SK-N-SH treated with all-trans-retinoic acid at 6 μM for 48 hours (cell line): ENCODE data around the gene SLC12A4.

Experiments used
- ATAC-seq: fragments of 200-7000 bp; cut with Tn5 transposase; 3 replicates; pipeline ENCODE4 v1.9.1; 2020; ENCODE audit warnings: mild to moderate bottlenecking, moderate library complexity
- ARNTL ChIP-seq: fragments of 450-650 bp; formaldehyde crosslinking; IDR thresholded peaks from 2 replicates; pipeline ENCODE4 v1.5.0; 2020; ENCODE audit warnings: low read depth, mild to moderate bottlenecking, moderate library complexity, borderline replicate concordance
- BACH2 ChIP-seq: fragments of 250-450 bp; sonication (Bioruptor Pico); IDR thresholded peaks from 2 replicates; pipeline ENCODE4 v1.9.0; 2021; ENCODE audit warnings: mild to moderate bottlenecking, borderline replicate concordance
- CREB5 ChIP-seq: fragments of 250-450 bp; sonication (Bioruptor Pico); IDR thresholded peaks from 2 replicates; pipeline ENCODE4 v1.5.1; 2020; ENCODE audit warnings: low read depth, mild to moderate bottlenecking, moderate library complexity
- CSDC2 ChIP-seq: fragments of 250-450 bp; sonication (Bioruptor Pico); IDR thresholded peaks from 2 replicates; pipeline ENCODE4 v1.5.0; 2020; ENCODE audit warnings: mild to moderate bottlenecking, moderate library complexity
- CSRNP3 ChIP-seq: fragments of 250-450 bp; sonication (Bioruptor Pico); IDR thresholded peaks from 2 replicates; pipeline ENCODE4 v1.5.1; 2021; ENCODE audit warnings: mild to moderate bottlenecking, moderate library complexity
- ESRRG ChIP-seq: fragments of 250-450 bp; sonication (Bioruptor Pico); IDR thresholded peaks from 2 replicates; pipeline ENCODE4 v1.6.1; 2021; ENCODE audit warnings: mild to moderate bottlenecking
- GLIS3 ChIP-seq: fragments of 250-450 bp; sonication (Bioruptor Pico); IDR thresholded peaks from 2 replicates; pipeline ENCODE4 v1.5.0; 2020; ENCODE audit warnings: mild to moderate bottlenecking, moderate library complexity
- ISL1 ChIP-seq: fragments of 250-450 bp; sonication (Bioruptor Pico); IDR thresholded peaks from 2 replicates; pipeline ENCODE4 v2.1.2; 2022; ENCODE audit warnings: mild to moderate bottlenecking, moderate library complexity
- OSR1 ChIP-seq: fragments of 250-450 bp; sonication (Bioruptor Pico); IDR thresholded peaks from 2 replicates; pipeline ENCODE4 v1.8.0; 2022; ENCODE audit warnings: moderate library complexity, mild to moderate bottlenecking, inconsistent platforms
- POU6F1 ChIP-seq: fragments of 250-450 bp; sonication (Bioruptor Pico); IDR thresholded peaks from 2 replicates; pipeline ENCODE4 v1.8.0; 2021; ENCODE audit warnings: low read depth, mild to moderate bottlenecking, moderate library complexity, borderline replicate concordance
- PPARA ChIP-seq: fragments of 250-450 bp; sonication (Bioruptor Pico); IDR thresholded peaks from 2 replicates; pipeline ENCODE4 v1.5.0; 2020; ENCODE audit warnings: mild to moderate bottlenecking, borderline replicate concordance
- RARB ChIP-seq: fragments of 250-450 bp; sonication (Bioruptor Pico); IDR thresholded peaks from 2 replicates; pipeline ENCODE4 v1.8.0; 2021; ENCODE audit warnings: mild to moderate bottlenecking, moderate library complexity
- SNAI2 ChIP-seq: fragments of 250-450 bp; sonication (Bioruptor Pico); IDR thresholded peaks from 2 replicates; pipeline ENCODE4 v1.5.0; 2020; ENCODE audit warnings: mild to moderate bottlenecking, moderate library complexity
- TCF4 ChIP-seq: fragments of 250-450 bp; sonication (Bioruptor Pico); IDR thresholded peaks from 2 replicates; pipeline ENCODE4 v1.8.0; 2021; ENCODE audit warnings: mild to moderate bottlenecking, moderate library complexity, borderline replicate concordance
- TOX ChIP-seq: fragments of 250-450 bp; sonication (Bioruptor Pico); IDR thresholded peaks from 2 replicates; pipeline ENCODE4 v1.8.0; 2021; ENCODE audit warnings: mild to moderate bottlenecking, moderate library complexity, borderline replicate concordance
- TSHZ2 ChIP-seq: fragments of 250-450 bp; sonication (Bioruptor Pico); IDR thresholded peaks from 2 replicates; pipeline ENCODE4 v1.5.0; 2020; ENCODE audit warnings: mild to moderate bottlenecking, moderate library complexity
- ZC3H10 ChIP-seq: fragments of 250-450 bp; sonication (Bioruptor Pico); IDR thresholded peaks from 2 replicates; pipeline ENCODE4 v1.5.1; 2021; ENCODE audit warnings: mild to moderate bottlenecking, moderate library complexity
- ZFP3 ChIP-seq: fragments of 250-450 bp; sonication (Bioruptor Pico); IDR thresholded peaks from 2 replicates; pipeline ENCODE4 v1.5.0; 2020; ENCODE audit warnings: mild to moderate bottlenecking, moderate library complexity
- ZFP30 ChIP-seq: fragments of 450-650 bp; formaldehyde crosslinking; IDR thresholded peaks from 2 replicates; pipeline ENCODE4 v1.5.0; 2022; ENCODE audit warnings: mild to moderate bottlenecking, moderate library complexity
- ZNF565 ChIP-seq: fragments of 450-650 bp; formaldehyde crosslinking; conservative IDR thresholded peaks from 2 replicates; pipeline ENCODE4 v1.5.0; 2020; ENCODE audit warnings: low read depth, mild to moderate bottlenecking, moderate library complexity
- ZNF8 ChIP-seq: fragments of 450-650 bp; formaldehyde crosslinking; IDR thresholded peaks from 2 replicates; pipeline ENCODE4 v1.5.0; 2020; ENCODE audit warnings: mild to moderate bottlenecking, moderate library complexity

SLC12A4 gene

GRCh38 chr16:67977469-67978227 is 9.2 kb upstream of the SLC12A4 start:
- TF ChIP-seq GLIS3 (CRISPR knock-in tag): no peak
- no peak for TF ChIP-seq OSR1 (CRISPR knock-in tag)
- TF ChIP-seq ISL1 (CRISPR knock-in tag): no peak
- no peak for TF ChIP-seq ESRRG
- no peak for TF ChIP-seq ZFP30 (CRISPR knock-in tag)
- TF ChIP-seq TOX (CRISPR knock-in tag): no peak
- no peak for TF ChIP-seq RARB (CRISPR knock-in tag)
- no peak for TF ChIP-seq TCF4 (CRISPR knock-in tag)
- TF ChIP-seq ZFP3 (CRISPR knock-in tag): no peak
- TF ChIP-seq ZNF8 (CRISPR knock-in tag): no peak
- no peak for TF ChIP-seq SNAI2 (CRISPR knock-in tag)
- no peak for TF ChIP-seq PPARA (CRISPR knock-in tag)
- no peak for TF ChIP-seq ARNTL (CRISPR knock-in tag)
- no peak for TF ChIP-seq BACH2 (CRISPR knock-in tag)
- no peak for TF ChIP-seq ZNF565
- no peak for TF ChIP-seq TSHZ2 (CRISPR knock-in tag)
- ATAC-seq: no peak

- no peak for ATAC-seq
- no peak for TF ChIP-seq ZC3H10 (CRISPR knock-in tag)
- TF ChIP-seq POU6F1 (CRISPR knock-in tag): no peak
- no peak for TF ChIP-seq SNAI2 (CRISPR knock-in tag)
- TF ChIP-seq ZFP30 (CRISPR knock-in tag): no peak
- TF ChIP-seq CSRNP3: no peak
- TF ChIP-seq ARNTL (CRISPR knock-in tag): no peak
- no peak for TF ChIP-seq CSDC2 (CRISPR knock-in tag)
- TF ChIP-seq RARB (CRISPR knock-in tag): no peak
- no peak for TF ChIP-seq ZNF8 (CRISPR knock-in tag)
- TF ChIP-seq OSR1 (CRISPR knock-in tag): no peak
- TF ChIP-seq TCF4 (CRISPR knock-in tag): no peak
- no peak for TF ChIP-seq ISL1 (CRISPR knock-in tag)
- TF ChIP-seq TSHZ2 (CRISPR knock-in tag): no peak
- no peak for TF ChIP-seq CREB5
- no peak for TF ChIP-seq ZFP3 (CRISPR knock-in tag)
- no peak for TF ChIP-seq ZNF565
These were observed 8.6 kb upstream of the SLC12A4 start for GRCh38 chr16:67977005-67977404.
